ENCODE data around the gene LIAS.
"Not testable (repeated sequence)": the region's sequence is repeated elsewhere in the genome, so short reads cannot be mapped to it uniquely, and the experiment has no call there.

- TF ChIP-seq ZNF274 (IDR thresholded peaks at IDR 0.05; ENCODE audit: low read depth, low read length); YY1 (IDR thresholded peaks at IDR 0.05; ENCODE audit: insufficient read depth, insufficient read length): not testable (repeated sequence)
These were observed 55.4 kb downstream of the LIAS start for GRCh38 chr4:39514266-39514665.
